ENCODE results near the gene DSCAM. TPM values are rescaled to one million over a fixed set of nuclear protein-coding genes. Genes with fewer than 3 reads are reported as not detected.

DSCAM gene
- total RNA-seq, 1 experiment from 2014 or later = not detected

- no peak for DNase-seq (ENCODE audit: low read depth)
These were observed 866.6 kb downstream of the DSCAM start for GRCh38 chr21:39980241-39980820.

GRCh38 chr21:39979321-39979720 lies 867.6 kb downstream of the DSCAM start:
- no peak for DNase-seq (ENCODE audit: low read depth)

- DNase-seq (ENCODE audit: low read depth) = no peak
These were observed 870.2 kb downstream of the DSCAM start for GRCh38 chr21:39976800-39977199.

- DNase-seq (ENCODE audit: low read depth) = no peak
These were observed 873.8 kb downstream of the DSCAM start for GRCh38 chr21:39972976-39973770.

GRCh38 chr21:39972471-39972870 lies 874.5 kb downstream of the DSCAM start:
- no peak for DNase-seq (ENCODE audit: low read depth)

- no peak for DNase-seq (ENCODE audit: low read depth)
These were observed 875.0 kb downstream of the DSCAM start for GRCh38 chr21:39971956-39972355.

- DNase-seq (ENCODE audit: low read depth) = no peak
These were observed 877.1 kb downstream of the DSCAM start for GRCh38 chr21:39969691-39970364.

GRCh38 chr21:39968010-39968409 lies 878.9 kb downstream of the DSCAM start:
- no peak for DNase-seq (ENCODE audit: low read depth)

GRCh38 chr21:39966786-39967185 lies 880.2 kb downstream of the DSCAM start:
- no peak for DNase-seq (ENCODE audit: low read depth)

- no peak for DNase-seq (ENCODE audit: low read depth)
These were observed 881.9 kb downstream of the DSCAM start for GRCh38 chr21:39965026-39965425.

GRCh38 chr21:39961251-39961650 lies 885.7 kb downstream of the DSCAM start:
- peak; percentile 3 for DNase-seq (ENCODE audit: low read depth)
